ENCODE data around the gene RPUSD1.

DNA sequence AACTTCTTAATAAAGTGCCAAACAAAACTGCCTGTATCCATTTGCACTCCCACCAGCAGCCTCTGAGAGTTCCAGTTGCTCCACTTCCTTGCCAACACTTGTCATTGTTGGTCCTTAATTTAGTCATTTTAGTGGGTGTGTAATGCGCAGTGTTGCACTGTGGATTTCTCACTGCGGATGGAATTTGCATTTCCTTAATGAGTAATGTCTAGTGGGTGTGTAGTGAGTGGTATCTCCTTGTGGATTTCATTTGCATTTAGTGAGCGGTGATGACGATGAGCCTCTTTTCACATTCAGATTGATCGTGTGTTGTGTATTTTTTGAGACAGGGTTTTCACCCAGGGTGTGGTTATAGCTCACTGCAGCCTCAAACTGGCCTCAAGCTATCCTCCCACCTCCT, 31.8 kb downstream of the RPUSD1 start:
- no peak for TF ChIP-seq POLR2AphosphoS5 (IDR thresholded peaks at IDR 0.05; ENCODE audit: insufficient read depth, low read depth, low read length)
- TF ChIP-seq MYC (IDR thresholded peaks at IDR 0.05; ENCODE audit: low read depth, low read length) = no peak
- TF ChIP-seq POLR2A (IDR thresholded peaks at IDR 0.05; ENCODE audit: low read depth, low read length) = no peak
- TF ChIP-seq, protein P1, sequence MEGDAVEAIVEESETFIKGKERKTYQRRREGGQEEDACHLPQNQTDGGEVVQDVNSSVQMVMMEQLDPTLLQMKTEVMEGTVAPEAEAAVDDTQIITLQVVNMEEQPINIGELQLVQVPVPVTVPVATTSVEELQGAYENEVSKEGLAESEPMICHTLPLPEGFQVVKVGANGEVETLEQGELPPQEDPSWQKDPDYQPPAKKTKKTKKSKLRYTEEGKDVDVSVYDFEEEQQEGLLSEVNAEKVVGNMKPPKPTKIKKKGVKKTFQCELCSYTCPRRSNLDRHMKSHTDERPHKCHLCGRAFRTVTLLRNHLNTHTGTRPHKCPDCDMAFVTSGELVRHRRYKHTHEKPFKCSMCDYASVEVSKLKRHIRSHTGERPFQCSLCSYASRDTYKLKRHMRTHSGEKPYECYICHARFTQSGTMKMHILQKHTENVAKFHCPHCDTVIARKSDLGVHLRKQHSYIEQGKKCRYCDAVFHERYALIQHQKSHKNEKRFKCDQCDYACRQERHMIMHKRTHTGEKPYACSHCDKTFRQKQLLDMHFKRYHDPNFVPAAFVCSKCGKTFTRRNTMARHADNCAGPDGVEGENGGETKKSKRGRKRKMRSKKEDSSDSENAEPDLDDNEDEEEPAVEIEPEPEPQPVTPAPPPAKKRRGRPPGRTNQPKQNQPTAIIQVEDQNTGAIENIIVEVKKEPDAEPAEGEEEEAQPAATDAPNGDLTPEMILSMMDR (IDR thresholded peaks at IDR 0.05; ENCODE audit: extremely low read depth in 1 of 2, insufficient read depth in 1 of 2, low read depth in 1 of 2, low read length in 2 of 2) = no peak
- TF ChIP-seq EZH2 (IDR thresholded peaks at IDR 0.05; ENCODE audit: borderline replicate concordance, low read depth, low read length, severe bottlenecking) = no peak
